GM19438 (cell line): ENCODE results near the gene TLE5.

Experiments
- ATAC-seq: cut with Tn5 transposase; IDR thresholded peaks from one replicate; pipeline ENCODE4 v1.9.1; 2021; ENCODE audit warnings: low read depth; ENCODE audit not compliant: unreplicated experiment

TLE5 gene, protein sequence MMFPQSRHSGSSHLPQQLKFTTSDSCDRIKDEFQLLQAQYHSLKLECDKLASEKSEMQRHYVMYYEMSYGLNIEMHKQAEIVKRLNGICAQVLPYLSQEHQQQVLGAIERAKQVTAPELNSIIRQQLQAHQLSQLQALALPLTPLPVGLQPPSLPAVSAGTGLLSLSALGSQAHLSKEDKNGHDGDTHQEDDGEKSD

DNA sequence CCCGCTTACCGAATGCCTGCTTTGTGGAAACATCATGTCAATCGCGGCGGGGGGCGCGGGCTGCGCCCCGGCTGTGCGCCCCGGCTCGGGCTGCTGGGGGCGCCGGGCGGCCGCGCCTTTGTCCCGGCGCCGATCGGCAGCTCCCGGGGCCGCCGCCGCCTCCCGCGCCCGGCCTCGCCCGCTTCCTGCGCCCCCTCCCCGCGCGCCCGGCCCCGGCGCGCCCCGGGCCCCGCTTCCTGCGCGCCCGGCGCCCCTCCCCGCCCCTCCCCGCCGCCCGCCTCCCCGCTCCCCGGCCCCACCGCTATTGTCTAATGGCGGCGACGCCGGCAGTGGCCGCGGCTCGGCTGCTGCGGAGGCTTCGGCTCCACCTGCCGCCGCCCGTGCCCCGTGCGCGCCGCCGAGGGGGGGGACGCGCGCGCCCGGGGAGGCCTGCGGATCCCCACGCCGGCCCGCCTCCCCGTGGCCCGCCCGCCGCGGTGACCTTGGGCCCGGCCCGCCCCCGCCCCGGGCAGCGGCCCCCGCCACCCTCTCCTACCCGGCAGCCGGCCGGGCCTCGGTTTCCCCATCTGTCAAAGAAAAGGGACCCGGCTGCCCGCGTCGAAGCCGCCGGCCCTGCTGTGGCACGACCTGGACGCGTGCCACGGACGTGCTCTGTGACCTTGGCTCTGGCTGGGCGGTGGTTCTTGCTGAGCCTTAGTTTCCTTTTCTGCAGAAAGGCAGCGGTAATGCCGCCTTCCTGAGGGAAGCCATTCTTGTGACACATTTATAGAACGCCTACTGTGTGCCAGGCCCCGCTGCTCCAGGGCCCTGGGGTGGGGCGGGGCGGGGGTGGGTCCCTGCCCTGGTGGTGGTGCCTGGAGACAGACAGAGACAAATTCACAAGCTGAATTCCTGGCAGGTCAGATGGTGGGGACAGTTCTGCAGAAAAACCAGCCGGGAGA lies at the start of gene TLE5:
Gene TLE5, minus strand, starts transcription at position 331 of the 941 bp plus-strand sequence. Its CDS starts 295 bp downstream, at position 36.
- no peak for ATAC-seq

DNA sequence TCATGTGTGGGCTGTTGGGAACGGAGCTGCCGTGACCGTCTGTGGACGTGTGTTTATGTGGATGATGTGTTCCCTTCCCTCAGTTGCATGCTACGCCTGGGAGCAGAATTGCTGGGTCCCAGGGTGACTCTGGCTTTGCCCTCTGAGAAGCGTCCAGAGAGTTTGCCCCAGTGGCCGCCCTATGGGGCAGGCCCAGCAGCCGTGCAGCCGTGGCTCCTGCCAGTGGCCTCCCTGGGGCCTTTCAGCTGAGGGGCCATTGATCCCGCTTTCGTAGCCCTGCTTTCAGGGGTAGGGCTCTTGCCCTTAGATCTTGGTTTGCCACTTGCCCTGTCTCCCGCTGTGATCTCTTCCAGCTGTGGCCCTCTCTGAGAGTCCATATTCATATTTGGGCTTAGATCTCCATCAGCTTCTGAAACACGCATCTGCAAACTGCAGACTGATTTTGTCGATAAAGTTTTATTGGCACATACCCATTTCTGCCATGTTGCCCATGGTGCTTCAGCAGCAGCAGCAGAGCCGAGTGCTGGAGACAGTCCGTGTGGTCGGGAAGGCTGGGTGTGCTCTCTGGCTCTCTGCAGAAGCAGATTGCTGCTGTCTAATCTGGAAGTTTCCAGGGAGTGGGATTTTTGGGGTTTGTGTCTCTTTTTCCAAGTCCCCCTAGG lies 49.4 kb upstream of the TLE5 start:
- no peak for ATAC-seq

DNA sequence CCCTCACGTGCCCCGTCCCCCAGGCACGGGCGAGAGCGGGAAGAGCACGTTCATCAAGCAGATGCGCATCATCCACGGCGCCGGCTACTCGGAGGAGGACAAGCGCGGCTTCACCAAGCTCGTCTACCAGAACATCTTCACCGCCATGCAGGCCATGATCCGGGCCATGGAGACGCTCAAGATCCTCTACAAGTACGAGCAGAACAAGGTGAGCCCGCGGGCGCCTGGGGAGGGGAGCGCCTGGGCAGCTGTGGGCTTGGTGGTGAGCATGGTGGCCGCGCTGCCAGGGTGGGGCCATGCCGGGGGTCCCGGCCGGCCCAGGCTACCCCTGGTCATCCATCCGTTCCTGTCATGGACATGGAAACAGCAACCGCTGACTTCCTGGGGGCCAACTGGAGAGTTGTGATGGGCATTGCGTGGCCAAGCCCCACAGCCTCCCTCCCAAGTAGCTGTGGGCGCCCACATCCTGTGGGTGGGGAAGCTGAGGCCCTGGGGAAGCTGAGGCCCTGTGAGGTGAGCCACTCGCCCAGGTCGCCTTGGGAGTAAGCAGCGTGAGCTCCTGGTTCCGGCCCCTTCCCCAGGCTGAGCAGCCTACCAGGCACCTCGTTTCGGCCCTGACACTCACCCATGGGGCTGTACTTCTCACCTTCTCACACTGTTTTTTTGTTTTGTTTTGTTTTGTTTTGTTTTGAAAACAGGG lies 48.0 kb upstream of the TLE5 start:
- ATAC-seq = no peak

DNA sequence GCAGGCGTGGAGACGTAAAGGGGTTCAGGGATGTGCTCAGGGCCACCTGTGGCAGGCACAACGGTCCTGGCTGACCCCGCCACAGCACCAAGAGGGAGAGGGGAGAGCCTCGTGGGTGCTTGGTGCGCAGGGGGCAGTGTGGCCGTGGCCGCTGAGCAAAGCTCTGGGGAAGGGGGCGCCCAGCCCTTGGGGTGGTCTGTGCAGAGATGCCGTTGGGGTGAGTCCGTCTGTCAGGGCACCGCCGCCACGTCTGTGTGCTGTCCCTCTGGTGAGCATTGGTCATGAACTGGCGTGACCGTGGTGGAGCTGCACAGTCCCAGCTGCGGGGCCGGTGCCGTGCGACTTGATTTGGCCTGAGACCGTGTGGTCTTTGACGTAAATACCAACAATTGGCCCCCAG lies 47.2 kb upstream of the TLE5 start:
- no peak for ATAC-seq

DNA sequence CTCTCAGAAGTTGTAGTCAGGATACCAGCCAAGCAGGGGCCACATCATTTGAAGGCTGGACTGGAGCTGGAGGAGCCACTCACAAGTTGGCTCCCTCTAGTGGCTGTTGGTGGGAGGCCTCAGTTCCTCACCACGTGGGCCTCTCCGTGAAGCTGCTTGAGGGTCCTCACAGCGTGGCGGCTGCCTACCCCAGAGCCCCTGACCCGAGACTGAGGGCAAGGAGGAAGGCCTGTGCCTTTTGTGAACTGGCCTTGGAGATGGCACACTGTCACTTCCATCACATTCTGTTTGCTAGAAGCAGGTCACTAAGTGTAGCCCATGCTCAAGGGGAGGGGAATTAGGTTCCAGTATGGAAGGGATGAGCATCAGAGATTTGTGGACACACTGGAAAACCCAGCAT lies 46.5 kb upstream of the TLE5 start:
- no peak for ATAC-seq

DNA sequence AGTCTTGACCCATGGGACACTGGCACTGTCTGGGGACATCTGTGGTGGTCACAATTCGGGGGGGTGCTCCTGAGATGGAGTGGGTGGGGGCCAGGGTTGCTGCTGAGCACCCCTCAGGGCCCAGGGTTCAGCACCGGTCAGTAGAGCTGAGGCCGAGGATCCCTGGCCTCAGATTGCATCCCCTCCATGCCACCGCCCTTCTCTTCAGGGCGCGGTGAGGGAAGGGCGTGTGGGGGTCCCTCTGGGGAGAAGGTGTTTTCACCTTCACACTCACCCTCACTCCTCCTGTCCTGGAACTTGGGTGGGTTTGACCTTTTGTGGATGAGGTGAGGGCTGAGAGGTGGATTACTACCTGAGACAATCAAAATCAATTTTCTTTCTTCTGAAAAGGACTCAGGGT lies 45.4 kb upstream of the TLE5 start:
- ATAC-seq = no peak

DNA sequence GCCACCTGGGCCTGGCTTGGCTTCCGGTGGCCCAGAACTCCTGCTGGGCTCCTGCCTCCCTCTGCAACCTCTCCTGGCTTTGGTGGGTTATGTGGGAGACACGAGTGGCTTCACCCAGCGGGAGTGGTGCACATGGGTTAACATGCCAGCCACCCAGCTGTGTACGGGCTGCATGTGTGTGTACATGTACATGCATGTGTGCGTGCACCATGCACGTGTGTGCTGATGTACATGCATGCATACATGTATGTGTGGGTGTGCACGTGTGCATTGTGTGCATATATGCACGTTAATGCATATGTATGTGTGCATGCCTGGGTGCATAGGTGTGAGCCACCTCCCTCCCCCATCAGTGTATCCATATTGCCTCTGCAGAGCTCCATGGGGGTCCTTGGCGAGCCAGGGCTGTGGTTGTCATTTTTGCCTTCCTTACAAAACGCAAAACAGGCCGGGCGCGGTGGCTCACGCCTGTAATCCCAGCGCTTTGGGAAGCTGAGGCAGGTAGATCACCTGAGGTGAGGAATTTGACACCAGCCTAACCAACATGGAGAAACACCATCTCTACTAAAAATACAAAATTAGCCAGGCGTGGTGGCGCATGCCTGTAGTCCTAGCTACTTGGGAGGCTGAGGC lies 44.3 kb upstream of the TLE5 start:
- no peak for ATAC-seq

DNA sequence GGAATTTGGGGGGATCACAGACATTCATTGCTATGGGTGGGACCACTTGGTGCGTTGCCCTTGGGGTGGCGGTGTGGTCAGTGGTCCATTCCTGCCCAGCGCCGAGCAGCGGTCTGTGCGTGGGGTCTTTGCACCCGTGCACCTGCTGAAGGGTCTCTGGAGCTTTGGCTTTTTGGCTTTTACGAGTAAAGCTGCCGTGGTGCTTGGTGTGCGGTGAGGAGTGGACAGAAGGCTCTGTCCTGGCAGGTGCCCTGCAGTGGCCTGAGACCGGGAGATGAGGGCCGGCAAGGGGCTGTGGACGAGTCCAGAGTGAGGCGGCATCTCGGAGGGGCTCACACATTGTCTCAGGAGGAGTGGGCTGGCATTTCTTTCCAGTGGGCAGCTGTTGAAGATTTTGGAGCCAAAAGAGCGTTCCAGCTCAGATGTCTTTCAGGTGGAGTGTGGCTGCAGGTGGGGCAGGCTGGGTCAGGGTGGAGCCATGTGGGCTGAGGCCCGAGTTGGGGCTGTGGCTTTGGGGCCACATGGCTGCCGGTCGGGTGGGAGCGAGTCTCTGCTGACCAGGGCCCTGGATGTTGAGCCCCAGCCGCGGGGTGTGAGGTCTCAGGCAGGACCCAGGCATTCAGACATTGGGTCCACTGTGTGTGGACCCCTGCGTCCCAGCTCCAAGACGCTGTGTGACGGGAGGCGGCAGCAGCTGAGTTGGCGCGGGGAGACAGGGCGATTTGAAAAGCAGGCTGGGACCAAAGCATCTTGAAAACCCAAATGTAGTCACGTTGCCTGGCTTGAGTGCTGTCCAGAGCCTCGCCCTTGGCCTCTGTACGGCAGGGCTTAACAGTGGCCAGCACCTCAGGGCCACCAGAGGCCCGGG lies 43.6 kb upstream of the TLE5 start:
- ATAC-seq = no peak

DNA sequence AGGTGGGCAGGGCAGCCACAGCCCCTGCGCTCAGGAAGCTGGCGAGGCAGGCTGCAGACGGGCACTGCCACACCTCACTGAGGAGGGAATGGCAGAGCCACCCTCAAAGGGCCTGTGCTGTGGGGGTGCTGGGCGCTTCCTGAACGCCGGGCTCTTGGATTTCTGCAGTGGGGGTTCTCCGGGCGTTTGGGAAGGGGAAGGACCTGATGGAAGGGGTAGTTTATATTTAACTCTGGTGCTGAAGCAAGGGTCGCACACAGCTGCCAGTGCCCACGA lies 42.4 kb upstream of the TLE5 start:
- no peak for ATAC-seq

DNA sequence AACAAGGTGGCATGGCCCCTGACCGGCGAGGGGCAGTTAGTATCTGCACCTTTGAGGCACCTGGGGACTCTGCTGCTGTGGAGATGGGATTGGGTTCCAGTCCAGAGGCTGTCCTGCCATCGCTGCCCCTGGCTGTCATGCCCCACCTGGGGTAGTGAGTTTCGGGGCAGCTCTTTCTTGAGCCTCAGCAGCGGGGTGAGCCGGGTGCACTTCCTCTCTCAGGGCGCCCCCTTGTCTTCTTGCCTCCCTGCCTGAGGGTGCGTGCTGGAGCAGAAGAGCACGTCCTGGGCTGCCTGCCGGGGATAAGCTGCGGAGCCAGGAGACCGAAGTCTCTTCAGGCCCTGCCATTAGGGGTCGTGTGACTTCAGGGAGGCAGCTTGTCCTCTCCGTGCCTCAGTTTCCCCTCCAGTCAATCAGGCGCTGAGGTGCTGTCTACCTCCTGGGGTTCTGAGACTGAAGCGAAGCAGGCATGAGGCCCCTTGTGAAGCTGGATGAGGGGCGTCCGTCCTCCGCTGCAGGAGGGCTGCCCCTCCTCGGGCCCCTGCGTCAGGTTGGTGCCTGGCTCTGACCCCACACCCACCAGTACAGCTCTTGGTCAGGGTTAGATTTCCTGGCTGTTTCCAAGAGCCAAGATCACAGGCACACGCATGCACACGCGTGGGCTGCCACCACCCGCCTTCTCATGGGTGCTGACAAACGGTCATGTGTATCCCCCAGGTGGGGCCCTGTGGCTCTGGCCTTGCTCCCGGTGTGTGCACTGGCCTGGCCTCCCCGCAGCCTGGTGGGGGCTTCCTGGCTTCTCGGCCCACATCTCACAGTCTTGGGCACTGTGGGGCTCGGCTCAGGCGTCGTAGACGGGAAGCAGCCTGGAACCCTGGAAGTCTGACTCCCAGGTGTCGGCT lies 40.2 kb upstream of the TLE5 start:
- ATAC-seq = no peak

DNA sequence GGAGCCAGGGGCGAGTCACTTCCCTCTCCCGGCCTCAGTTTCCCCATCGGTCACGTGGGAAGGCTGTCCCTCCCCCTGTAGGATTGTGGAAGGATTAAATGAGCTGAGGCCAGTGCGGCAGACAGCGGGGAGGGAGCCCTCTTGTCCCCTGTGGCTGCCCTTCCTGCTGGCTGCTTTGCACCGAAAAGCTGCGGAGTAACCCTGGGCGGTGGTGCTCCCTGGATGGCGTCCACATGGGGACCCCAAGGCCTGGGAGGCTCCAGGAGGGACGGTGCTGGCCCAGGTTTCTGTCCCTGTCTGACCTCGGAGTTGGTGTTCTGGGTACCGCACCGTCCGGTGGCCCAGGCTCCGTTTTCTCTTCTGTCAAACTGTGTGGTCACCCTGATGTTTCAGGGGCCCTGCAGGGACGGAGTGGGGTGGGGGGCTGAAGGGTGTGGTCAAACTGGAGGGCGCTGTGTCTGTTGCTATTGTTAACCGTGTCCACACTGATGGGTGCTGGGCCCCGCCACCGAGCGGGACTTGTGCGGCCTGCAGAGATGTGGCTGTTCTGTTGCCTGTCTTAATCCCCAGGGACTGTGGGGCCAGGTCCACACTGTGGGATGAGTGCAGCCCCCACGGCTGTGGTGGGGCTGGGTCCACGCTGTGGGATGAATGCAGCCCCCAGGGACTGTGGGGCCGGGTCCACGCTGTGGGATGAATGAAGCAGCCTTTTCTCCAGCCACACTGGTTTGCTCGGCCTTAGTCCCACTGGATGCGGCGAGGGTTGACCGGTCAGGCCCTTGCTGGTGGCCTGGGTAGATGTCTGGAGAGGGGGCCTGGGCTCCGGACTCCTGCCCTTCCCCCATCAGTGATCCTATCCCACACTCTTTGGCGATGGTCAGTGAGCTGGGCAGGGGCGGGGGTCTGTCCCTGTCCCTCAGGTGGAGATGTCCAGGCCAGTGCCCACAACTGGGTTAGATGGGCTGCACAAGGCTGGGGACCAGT lies 38.7 kb upstream of the TLE5 start:
- ATAC-seq = no peak

DNA sequence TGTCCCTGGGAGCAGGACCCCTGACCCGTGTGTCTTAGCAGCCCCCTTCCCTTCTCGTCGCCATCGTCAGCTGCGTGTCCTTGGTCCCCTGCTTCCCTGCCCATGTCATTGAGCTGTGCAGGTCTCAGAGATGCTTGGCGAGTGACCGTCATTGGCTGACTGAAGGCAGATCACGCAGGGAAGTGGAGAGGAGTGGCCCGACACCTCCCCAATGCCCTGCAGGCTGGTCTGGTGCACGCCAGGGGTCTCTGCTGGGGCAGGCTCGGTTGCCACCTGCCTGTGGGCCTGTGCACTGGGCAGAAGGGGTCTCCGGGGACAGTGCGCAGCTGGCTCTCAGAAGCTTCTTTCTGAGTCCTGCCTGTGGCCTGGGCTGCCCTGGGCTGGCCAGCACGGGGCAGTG lies 38.0 kb upstream of the TLE5 start:
- no peak for ATAC-seq

DNA sequence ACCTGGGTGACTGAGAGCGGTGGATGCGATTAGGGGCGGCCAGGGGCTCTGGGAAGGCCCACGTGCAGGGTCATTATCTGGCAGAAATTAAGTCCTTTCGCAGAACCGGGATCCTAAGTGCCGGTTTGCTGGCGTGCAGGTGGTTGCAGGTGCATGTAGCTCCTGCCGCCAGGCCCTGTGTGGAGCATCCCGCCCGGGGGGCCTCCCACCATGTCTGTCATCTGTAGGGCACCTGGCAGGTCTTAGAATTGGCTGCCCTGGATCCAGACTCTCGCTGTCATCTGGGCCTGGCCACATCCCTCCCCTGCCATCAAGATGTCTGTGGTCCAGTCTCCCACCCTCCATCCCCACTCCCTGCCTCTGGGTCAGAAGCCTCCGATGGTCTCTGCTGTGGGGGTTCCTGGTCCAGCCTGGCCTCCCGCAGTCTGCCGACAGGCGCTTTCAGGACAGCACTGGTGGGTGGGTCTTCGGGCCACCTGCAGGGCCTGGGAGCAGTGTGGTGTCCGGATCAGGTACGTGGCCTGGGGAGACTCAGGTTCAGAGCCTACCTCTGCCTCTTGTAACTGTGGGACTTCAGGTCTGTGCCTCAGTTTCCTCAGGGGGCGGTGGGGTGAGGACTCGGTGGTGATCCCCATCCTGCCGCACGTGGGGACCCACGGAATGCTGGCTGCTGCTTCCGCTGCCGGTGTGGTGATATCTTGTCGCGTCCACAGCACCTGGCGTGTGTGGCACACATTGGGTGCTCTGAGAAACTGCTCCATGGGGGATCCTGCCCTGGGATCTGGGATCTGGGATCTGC lies 37.3 kb upstream of the TLE5 start:
- no peak for ATAC-seq

DNA sequence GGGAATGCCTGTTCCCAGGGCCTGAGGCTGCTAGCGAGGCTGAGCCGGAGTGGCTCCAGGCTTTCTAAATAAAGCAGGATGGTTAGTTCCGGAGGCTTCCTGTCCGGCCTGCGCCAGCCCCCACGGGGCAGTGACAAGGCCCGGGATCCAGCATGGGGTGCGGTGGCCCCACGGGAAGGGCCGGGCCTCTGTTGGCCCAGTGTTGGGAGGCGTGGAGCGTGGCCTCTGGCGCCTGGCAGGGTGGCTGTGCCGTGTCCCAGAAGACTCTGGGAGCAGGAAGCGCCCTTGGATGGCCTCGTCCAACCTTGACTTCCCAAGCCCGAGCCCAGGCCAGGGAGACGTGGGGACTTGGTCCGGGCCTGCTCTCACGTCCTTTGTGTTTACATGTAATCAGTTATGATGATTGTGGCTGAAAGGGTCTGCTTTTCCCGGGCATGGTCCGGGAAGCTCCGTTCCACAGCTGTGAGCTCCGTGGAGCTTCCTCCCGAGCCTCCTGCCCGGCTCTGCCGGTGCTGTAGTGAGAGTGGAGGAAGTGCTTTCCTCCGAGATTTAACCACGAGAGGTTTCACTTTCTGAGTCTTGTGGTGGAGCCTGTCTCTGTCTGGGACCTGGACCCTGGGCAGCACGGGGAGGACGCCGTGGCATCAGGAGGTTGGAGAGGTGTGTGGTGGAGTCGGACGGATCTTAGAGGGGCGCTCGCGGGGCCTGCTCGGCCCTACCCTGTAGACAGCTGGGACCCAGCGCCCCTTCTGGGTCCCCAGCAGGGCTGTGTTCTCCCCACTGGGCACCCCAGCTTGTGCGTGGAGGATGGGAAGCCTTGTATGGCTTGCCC lies 36.4 kb upstream of the TLE5 start:
- ATAC-seq = no peak

DNA sequence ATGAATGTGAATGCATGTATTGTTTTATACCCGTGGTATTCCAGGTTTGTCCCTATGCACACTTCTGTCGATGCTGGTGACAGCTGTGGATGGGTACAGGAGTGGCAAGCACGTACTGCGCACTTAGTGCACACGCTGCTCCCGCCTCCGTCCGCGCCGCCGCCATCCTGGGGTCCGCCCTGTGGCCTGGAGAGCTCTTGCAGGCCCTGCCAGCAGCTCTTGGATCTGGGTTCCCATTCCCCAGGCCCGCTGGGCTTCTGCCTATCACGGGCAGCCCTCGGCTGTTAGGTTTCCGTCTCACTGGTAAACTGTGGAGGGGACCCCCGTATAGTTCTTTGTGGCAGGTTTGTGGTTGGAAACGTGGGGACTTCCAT lies 35.8 kb upstream of the TLE5 start:
- ATAC-seq = no peak

DNA sequence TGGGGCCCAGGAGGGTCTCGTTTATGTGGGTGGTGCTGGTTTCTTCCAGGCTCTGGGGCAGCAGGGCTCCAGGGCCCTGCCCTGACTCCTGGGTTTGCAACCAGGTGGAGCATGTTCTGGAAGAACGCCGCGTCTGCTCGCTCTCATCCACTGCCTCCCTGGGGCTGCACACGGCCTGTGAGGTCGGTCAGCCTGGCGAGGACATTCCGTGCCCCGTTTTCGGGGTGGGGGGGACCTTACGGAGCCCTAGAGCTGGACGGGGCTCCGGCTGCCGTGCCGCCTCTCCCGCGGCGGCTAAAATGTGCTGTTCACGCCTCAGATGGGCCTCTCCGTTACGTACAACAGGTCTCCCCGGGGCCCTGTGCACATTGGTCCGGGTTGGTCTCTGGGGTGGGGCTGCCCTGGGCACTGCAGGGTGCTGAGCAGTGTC lies 35.2 kb upstream of the TLE5 start:
- ATAC-seq = no peak
